Adrenal gland (tissue), 5 donors: ENCODE results near the gene THADA.

Experiments used
- CTCF ChIP-seq, 6 experiments: fragments of 450-650 bp in 4 of 6; fragments of 200-600 bp in 2 of 6; sonication (generic) in 1 of 6; IDR thresholded peaks; 1 replicate in 5 of 6; 2 replicates in 1 of 6; pipeline versions ENCODE4 v1.5.1 to v1.8.0; 2016 to 2021; ENCODE audit warnings: antibody characterized with exemption in 6 of 6, mild to moderate bottlenecking in 2 of 6, moderate library complexity in 1 of 6
- POLR2A ChIP-seq, 2 donors: fragments of 450-650 bp; IDR thresholded peaks; one replicate each; pipeline ENCODE4 v1.6.1; 2017; ENCODE audit warnings: antibody characterized with exemption in 2 of 2, mild to moderate bottlenecking in 2 of 2, moderate library complexity in 1 of 2
- donor health status: DM: no; HTN: no; CAD: no.

- TF ChIP-seq CTCF (IDR thresholded peaks at IDR 0.05), result no peak
- peak in 1 of 2 donors; percentile 27 for TF ChIP-seq POLR2A (IDR thresholded peaks at IDR 0.05)
These were observed 355.1 kb downstream of the THADA start for GRCh38 chr2:43240766-43241150.
